PFSK-1 (cell line): ENCODE data around the gene ZNF202.

Source experiments
- FOXP2 ChIP-seq: optimal IDR thresholded peaks from 2 replicates; pipeline ENCODE3; 2011; ENCODE audit warnings: borderline replicate concordance, control low read depth, inconsistent platforms; ENCODE audit not compliant: insufficient read depth; ENCODE audit errors: extremely low read length, extremely low read depth
- POLR2AphosphoS5 ChIP-seq: IDR thresholded peaks from 2 replicates; pipeline ENCODE4 v1.6.1; 2012; ENCODE audit warnings: low read depth, mild to moderate bottlenecking, control low read depth, low read length, moderate library complexity
- REST ChIP-seq, 2 experiments: IDR thresholded peaks; 2 replicates each; pipeline versions ENCODE4 v1.6.1 to v1.8.0; 2011 to 2012; ENCODE audit warnings: low read depth in 2 of 2, low read length in 2 of 2, control low read depth in 1 of 2, inconsistent platforms in 1 of 2, mild to moderate bottlenecking in 1 of 2, moderate library complexity in 1 of 2; ENCODE audit not compliant: insufficient read depth in 1 of 2
- SIN3A ChIP-seq: IDR thresholded peaks from 2 replicates; pipeline ENCODE4 v1.6.1; 2012; ENCODE audit warnings: mild to moderate bottlenecking, low read length, moderate library complexity, borderline replicate concordance; ENCODE audit not compliant: insufficient read depth
- TAF1 ChIP-seq: IDR thresholded peaks from 2 replicates; pipeline ENCODE4 v1.6.1; 2012; ENCODE audit warnings: low read length, control low read depth, borderline replicate concordance; ENCODE audit not compliant: insufficient read depth

- TF ChIP-seq SIN3A (no peak), POLR2AphosphoS5 (no peak), REST (IDR thresholded peaks at IDR 0.05; ENCODE audit: insufficient read depth in 1 of 2, low read depth in 2 of 2, low read length in 2 of 2) (no peak), TAF1 (no peak), FOXP2 (no peak)
These were observed 4.4 kb upstream of the ZNF202 start for GRCh38 chr11:123745764-123746451.
